K562 (cell line): ENCODE data around the gene TPRG1L. TPM values are rescaled to one million over a fixed set of nuclear protein-coding genes. Genes with fewer than 3 reads are reported as not detected.
A peak's percentile ranks its signal among the peaks of the same experiment; 100 is the strongest.

Experiments
- CBX8 ChIP-seq: fragments of 200-600 bp; sonication (generic); IDR thresholded peaks from 2 replicates; pipeline ENCODE4 v1.6.1; 2012; ENCODE audit warnings: borderline replicate concordance, mixed run types, low read depth, mild to moderate bottlenecking, moderate library complexity, mixed read lengths, low read length, control low read depth, inconsistent platforms; ENCODE audit not compliant: poor library complexity, severe bottlenecking; ENCODE audit errors: extremely low read depth
- CTCFL ChIP-seq: IDR thresholded peaks from 2 replicates; pipeline ENCODE4 v1.6.1; 2011; ENCODE audit warnings: borderline replicate concordance, low read depth, mild to moderate bottlenecking, moderate library complexity, low read length; ENCODE audit not compliant: insufficient read depth, poor library complexity, severe bottlenecking
- KAT2B ChIP-seq: IDR thresholded peaks from one replicate; pipeline ENCODE4 v1.6.1; 2012; ENCODE audit warnings: low read depth, mild to moderate bottlenecking, control low read depth, inconsistent platforms, low read length, moderate library complexity
- KLF13 ChIP-seq: fragments of 450-650 bp; IDR thresholded peaks from 2 replicates; pipeline ENCODE4 v1.6.1; 2016; ENCODE audit warnings: missing genetic modification characterization, low read depth, mild to moderate bottlenecking, missing compliant biosample characterization, moderate library complexity, borderline replicate concordance
- MEF2D ChIP-seq: conservative IDR thresholded peaks from 2 replicates; pipeline ENCODE4 v1.6.1; 2016; ENCODE audit warnings: low read depth, missing genetic modification characterization, missing compliant biosample characterization
- NFYB ChIP-seq: IDR thresholded peaks from 2 replicates; pipeline ENCODE4 v1.6.1; 2011; ENCODE audit warnings: mild to moderate bottlenecking, moderate library complexity; ENCODE audit not compliant: insufficient read length; ENCODE audit errors: extremely low read depth
- PYGO2 ChIP-seq: fragments of 450-650 bp; IDR thresholded peaks from 2 replicates; pipeline ENCODE4 v1.6.1; 2016; ENCODE audit warnings: mild to moderate bottlenecking, missing genetic modification characterization, moderate library complexity, missing compliant biosample characterization
- RFX5 ChIP-seq: IDR thresholded peaks from 2 replicates; pipeline ENCODE4 v1.6.1; 2011; ENCODE audit warnings: low read depth, mild to moderate bottlenecking, improper control_type of control experiment, low read length
- ZNF143 ChIP-seq: sonication (generic); formaldehyde crosslinking; IDR thresholded peaks from 2 replicates; pipeline ENCODE4 v1.9.0; 2022; ENCODE audit warnings: mild to moderate bottlenecking, missing genetic modification reagents
- ZNF23 ChIP-seq: fragments of 250-450 bp; sonication (Bioruptor Pico); IDR thresholded peaks from 2 replicates; pipeline ENCODE4 v1.4.0; 2020; ENCODE audit warnings: mild to moderate bottlenecking
- ZNF232 ChIP-seq: sonication (generic); formaldehyde crosslinking; IDR thresholded peaks from 2 replicates; pipeline ENCODE4 v1.8.0; 2022; ENCODE audit warnings: mild to moderate bottlenecking, missing genetic modification reagents
- polyA plus RNA-seq, 8 experiments: library from polyadenylated mRNA; depleted of rRNA in 4 of 8; stranded (reverse) in 5 of 8; unstranded in 3 of 8; fragments of >200 nt; fragmentation: Nextera tagmentation in 2 of 8; fragmentation: Illumina TruSeq in 1 of 8; extraction: Ambion mirVana in 2 of 8; extraction: Trizol in 1 of 8; gene quantifications; 2 replicates each; pipeline versions ENCODE4 v1.2.1 to v1.2.3, GENCODE V29; 2011 to 2014; ENCODE audit warnings: inconsistent platforms in 1 of 8, missing spikeins in 1 of 8
- total RNA-seq, 7 experiments: library from RNA; depleted of rRNA in 6 of 7; stranded (reverse); fragments of >200 nt in 6 of 7; fragmentation: Illumina TruSeq in 2 of 7; extraction: Trizol in 2 of 7; gene quantifications; 2 replicates each; pipeline versions ENCODE4 v1.2.1 to v1.2.3, GENCODE V29; 2011 to 2021; ENCODE audit warnings: low replicate concordance in 1 of 7
- TF ChIP-seq, protein P1 (sequence below), 2 experiments: fragments of 200-800 bp in 1 of 2; sonication (Bioruptor generic) in 1 of 2; sonication (generic) in 1 of 2; formaldehyde crosslinking in 1 of 2; IDR thresholded peaks in 1 of 2; conservative IDR thresholded peaks in 1 of 2; 2 replicates each; pipeline versions ENCODE4 v1.5.0 to v1.6.1; 2016 to 2020; ENCODE audit warnings: missing compliant biosample characterization in 1 of 2, missing genetic modification characterization in 1 of 2, missing genetic modification reagents in 1 of 2
- TF ChIP-seq, protein P2 (sequence below): sonication (generic); IDR thresholded peaks from 2 replicates; pipeline ENCODE4 v1.6.1; 2016
- TF ChIP-seq, protein P3 (sequence below): fragments of 150-350 bp; IDR thresholded peaks from 2 replicates; pipeline ENCODE4 v1.6.1; 2014; ENCODE audit warnings: low read depth, mild to moderate bottlenecking, low read length, borderline replicate concordance
- TF ChIP-seq, protein P4 (sequence below): sonication (generic); formaldehyde crosslinking; IDR thresholded peaks from 2 replicates; pipeline ENCODE4 v1.4.0; 2020; ENCODE audit warnings: mild to moderate bottlenecking, missing genetic modification reagents

TPRG1L gene
- total and polyA plus RNA-seq, 9 of the 15 experiments (the other 6 are each of a cell fraction or from before 2014, with no cell fraction given): 1.6 to 11.0 (median 6.2) TPM

GRCh38 chr1:3618881-3619671, 5.7 kb upstream of the TPRG1L start (continued):
- TF ChIP-seq, protein P1, sequence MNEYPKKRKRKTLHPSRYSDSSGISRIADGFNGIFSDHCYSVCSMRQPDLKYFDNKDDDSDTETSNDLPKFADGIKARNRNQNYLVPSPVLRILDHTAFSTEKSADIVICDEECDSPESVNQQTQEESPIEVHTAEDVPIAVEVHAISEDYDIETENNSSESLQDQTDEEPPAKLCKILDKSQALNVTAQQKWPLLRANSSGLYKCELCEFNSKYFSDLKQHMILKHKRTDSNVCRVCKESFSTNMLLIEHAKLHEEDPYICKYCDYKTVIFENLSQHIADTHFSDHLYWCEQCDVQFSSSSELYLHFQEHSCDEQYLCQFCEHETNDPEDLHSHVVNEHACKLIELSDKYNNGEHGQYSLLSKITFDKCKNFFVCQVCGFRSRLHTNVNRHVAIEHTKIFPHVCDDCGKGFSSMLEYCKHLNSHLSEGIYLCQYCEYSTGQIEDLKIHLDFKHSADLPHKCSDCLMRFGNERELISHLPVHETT (CRISPR knock-in tag; conservative IDR thresholded peaks at IDR 0.05 in 1 of 2, IDR thresholded peaks at IDR 0.05 in 1 of 2): no peak
- TF ChIP-seq, protein P2, sequence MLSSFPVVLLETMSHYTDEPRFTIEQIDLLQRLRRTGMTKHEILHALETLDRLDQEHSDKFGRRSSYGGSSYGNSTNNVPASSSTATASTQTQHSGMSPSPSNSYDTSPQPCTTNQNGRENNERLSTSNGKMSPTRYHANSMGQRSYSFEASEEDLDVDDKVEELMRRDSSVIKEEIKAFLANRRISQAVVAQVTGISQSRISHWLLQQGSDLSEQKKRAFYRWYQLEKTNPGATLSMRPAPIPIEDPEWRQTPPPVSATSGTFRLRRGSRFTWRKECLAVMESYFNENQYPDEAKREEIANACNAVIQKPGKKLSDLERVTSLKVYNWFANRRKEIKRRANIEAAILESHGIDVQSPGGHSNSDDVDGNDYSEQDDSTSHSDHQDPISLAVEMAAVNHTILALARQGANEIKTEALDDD: no peak
- TF ChIP-seq ZNF232 (no peak), RFX5 (no peak), PYGO2 (no peak), CTCFL (no peak), NFYB (no peak), KLF13 (tag) (peak; percentile 40; the same call in 1 of the 2 replicates), ZNF143 (CRISPR knock-in tag) (peak; percentile 50; the same call in 1 of the 2 replicates), KAT2B (no peak), MEF2D (no peak), CBX8 (no peak), ZNF23 (CRISPR knock-in tag) (no peak)
- TF ChIP-seq, protein P3, sequence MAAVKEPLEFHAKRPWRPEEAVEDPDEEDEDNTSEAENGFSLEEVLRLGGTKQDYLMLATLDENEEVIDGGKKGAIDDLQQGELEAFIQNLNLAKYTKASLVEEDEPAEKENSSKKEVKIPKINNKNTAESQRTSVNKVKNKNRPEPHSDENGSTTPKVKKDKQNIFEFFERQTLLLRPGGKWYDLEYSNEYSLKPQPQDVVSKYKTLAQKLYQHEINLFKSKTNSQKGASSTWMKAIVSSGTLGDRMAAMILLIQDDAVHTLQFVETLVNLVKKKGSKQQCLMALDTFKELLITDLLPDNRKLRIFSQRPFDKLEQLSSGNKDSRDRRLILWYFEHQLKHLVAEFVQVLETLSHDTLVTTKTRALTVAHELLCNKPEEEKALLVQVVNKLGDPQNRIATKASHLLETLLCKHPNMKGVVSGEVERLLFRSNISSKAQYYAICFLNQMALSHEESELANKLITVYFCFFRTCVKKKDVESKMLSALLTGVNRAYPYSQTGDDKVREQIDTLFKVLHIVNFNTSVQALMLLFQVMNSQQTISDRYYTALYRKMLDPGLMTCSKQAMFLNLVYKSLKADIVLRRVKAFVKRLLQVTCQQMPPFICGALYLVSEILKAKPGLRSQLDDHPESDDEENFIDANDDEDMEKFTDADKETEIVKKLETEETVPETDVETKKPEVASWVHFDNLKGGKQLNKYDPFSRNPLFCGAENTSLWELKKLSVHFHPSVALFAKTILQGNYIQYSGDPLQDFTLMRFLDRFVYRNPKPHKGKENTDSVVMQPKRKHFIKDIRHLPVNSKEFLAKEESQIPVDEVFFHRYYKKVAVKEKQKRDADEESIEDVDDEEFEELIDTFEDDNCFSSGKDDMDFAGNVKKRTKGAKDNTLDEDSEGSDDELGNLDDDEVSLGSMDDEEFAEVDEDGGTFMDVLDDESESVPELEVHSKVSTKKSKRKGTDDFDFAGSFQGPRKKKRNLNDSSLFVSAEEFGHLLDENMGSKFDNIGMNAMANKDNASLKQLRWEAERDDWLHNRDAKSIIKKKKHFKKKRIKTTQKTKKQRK: no peak
- TF ChIP-seq, protein P4, sequence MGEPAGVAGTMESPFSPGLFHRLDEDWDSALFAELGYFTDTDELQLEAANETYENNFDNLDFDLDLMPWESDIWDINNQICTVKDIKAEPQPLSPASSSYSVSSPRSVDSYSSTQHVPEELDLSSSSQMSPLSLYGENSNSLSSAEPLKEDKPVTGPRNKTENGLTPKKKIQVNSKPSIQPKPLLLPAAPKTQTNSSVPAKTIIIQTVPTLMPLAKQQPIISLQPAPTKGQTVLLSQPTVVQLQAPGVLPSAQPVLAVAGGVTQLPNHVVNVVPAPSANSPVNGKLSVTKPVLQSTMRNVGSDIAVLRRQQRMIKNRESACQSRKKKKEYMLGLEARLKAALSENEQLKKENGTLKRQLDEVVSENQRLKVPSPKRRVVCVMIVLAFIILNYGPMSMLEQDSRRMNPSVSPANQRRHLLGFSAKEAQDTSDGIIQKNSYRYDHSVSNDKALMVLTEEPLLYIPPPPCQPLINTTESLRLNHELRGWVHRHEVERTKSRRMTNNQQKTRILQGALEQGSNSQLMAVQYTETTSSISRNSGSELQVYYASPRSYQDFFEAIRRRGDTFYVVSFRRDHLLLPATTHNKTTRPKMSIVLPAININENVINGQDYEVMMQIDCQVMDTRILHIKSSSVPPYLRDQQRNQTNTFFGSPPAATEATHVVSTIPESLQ (CRISPR knock-in tag): no peak
